NCI-H524 (cell line): ENCODE data around the gene PFKM.

ENCODE experiments used
- DNase-seq, 2 experiments: peaks; one replicate each; lab custom pipeline; 2025; lab: John Stamatoyannopoulos, UW

The PFKM gene

DNA sequence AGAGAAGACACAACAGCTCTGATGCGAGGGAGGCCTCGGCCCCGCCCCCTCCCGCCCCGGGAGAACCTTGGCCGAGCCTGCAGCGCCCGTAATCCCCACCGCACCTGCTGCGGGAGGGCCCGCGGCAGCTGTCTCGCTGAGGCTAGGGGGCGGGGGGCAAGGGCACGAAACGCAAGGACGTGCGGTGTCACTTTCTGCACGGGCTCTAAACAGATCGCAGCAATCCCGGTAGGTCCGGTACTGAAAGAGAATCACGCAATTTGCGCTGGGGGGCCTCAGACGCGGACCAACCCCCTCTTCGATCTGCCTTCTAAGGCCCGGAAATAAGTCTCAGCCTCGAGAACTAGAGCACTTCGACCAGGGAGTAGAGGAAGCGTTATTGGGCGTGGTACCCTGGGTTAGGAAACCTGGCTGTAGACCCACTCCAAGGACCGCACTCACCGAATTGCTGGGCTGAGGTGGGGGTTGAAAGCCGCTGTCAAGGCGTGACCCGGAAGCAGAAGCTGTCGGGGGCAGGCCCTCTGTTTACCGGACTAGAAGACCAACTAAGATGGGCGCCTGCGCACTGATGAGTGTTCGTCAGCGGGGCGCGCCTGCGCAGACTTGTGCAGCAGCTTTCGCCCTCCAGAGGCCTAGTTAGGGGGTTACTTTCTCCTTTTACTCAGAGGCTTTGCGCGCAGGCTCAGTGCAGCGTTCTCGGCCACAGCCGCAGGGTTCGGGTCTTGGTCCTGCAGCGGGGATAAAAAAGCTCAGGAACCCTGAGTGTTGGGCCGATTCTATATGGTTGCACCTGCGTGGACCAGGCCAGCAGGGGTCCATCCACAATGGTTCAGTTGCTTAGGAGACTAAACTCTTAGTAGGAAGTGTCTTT is 38.1 kb downstream of the PFKM start, which contains the start of gene ASB8:
Gene ASB8 (minus strand): TSS at position 498 of the 871 bp plus-strand sequence. CDS start 4,019 bp downstream, outside the sequence.
- DNase-seq: peak; percentile 93 to 98

DNA sequence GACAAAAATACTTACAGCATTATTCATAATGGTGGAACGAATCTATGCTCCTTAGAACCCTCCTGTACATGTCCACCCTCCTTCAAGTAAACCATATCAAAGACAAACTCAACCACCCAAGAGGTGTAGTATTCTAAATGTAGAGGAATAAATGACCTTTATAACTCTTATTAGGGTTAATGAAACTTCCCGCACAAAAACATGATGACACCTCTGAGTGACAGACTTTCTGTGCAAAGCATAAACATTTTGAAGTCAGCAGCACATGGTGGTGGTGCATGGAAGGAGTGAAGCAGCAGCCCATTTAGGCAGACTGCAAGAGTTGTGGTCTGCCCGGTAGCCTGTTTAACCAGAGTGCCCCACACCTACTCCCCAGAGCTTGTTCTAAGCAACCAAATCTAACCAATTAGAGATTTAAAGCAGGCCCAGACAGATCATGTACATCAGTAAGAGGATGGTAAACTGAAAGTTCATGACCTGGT is 38.8 kb downstream of the PFKM start:
- no peak for DNase-seq

DNA sequence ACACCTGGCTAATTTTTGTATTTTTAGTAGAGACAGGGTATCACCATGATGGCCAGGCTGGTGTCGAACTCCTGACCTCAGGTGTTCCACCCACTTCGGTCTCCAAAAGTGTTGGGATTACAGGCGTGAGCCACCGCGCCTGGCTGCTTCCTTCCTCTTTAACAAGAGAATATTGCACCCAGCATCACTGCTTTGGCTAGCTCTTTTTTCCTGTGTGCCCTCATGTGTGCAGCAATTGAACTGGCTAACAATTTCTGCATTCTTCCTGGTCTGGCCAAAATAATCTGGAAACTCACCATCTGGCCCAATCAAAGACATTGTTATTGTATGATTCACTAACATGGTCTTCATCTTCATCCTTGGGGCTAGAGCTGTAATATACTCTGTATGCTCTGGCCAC is 40.9 kb downstream of the PFKM start:
- DNase-seq: no peak

DNA sequence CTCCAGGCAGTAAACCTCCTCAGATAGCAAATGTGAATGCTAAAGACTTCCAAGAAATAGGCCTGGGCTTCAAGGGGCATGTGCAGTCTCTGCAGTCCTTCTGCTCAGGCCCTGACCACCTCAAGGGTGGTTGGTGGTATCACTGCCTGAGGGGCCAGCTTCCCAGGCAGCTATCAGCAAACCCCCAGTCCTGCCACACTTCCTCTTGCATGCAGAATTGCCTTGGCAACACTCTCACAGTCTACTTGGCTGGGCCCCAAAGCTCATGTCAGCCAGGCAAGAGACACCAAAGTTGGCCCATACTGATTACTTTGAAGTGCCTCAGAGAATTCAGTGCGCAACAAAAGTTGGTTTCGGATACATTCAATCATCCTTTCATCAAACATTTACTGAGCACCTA is 41.6 kb downstream of the PFKM start:
- no peak for DNase-seq

DNA sequence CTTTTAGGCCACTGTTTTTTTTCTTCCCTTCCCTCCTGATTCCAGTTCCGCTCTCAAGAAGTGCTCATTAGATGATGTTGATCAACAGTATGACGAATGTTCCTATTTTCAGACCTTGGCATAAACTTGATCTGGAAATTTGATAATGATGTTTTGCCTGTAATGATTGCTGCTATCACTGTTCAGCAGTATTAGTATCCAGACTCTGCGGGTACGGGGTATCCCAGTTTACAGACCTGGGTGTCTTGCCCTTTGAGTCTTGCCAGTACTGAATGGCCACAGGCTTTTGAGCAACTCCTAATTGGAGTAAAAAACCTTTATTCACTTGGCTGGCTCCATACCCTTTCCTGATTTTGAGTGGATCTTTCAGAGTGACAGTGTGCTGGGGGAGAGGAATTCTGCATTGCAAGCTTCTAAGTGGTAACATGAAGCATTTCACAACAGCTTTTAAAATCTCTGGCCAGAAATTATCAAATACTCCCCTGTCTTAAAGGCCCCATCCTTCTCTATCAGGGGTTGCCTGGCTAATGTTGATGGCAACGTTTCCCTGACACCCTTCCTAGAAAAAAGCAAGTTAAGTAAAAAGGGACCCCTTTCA is 44.1 kb downstream of the PFKM start:
- no peak for DNase-seq

DNA sequence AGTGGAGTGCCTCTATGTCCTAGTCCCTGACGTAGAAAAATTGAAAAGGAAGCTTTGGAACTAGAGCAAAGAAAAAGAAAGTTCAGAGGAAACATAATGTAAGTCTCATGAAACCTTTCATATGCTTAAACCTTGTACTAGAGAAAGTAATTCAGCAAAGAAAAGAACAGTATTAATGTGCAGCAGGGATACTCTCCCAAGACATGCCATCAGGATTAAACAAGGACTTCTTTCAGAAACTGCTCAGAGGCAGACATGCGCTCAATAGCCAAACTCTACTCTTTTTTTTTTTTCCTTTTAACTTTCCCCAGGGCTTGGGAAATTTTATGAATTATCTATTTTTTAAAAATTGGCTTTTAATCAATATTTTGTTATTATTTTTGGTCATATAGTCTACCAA is 45.3 kb downstream of the PFKM start:
- no peak for DNase-seq

DNA sequence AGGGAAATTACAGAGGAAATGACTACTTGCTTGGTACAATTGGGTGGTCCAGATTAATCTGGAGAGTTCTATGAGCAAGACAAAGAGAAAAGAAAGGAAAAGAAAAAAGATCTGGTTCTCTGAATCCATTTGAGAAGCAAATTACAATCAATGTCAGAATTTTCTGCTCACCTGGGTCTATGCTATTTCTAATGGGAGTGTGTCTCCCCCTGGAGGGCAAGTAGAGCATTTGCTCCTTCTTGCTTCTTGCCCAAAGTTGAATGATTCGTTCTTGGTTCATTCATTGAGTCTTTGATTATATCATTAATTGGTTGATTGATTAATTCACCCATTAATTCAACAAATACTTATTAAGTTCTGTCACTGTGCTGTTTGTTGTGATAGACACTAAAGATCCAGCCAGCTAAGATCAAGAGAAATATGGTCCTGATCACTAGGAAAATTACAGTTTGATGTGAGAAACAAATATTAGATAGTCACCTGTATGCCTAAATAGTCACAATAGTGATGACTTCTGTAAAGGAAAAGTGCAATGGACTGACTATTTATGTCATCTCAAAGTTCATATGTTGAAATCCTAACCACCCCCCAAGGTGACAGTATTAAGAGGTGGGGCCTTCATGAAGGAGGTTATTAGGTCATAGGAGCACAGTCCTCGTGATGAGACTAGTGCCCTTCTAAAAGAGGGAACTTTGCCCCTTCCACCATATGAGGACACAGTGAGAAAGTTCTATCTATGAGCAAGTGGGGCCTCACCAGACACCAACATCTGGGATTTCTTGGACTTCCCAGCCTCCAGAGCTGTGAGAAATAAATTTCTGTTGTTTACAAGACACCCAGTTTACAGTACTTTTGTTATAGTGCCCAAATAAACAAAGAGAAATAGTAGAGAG is 46.2 kb downstream of the PFKM start:
- peak in 1 of 2 experiments; percentile 55 for DNase-seq

DNA sequence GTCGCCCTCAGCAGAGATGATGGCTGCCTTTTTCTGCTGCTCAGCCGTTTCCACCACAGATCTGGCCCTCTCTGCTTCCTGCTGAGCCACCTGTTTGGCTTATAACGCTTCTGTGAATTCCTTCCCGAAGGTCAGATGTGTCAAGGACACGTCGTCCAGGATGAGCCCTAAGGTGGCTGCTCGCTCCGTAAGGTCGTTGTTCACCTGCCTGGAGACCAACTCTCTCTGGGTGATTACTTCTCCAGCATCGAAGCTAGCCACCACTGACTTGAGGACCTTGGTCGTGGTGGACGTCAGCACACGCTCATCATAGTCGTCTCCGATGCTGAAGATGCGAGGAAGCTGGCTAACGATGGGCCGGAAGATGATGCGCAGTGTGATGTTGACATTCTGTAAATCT is 49.8 kb downstream of the PFKM start:
- no peak for DNase-seq

DNA sequence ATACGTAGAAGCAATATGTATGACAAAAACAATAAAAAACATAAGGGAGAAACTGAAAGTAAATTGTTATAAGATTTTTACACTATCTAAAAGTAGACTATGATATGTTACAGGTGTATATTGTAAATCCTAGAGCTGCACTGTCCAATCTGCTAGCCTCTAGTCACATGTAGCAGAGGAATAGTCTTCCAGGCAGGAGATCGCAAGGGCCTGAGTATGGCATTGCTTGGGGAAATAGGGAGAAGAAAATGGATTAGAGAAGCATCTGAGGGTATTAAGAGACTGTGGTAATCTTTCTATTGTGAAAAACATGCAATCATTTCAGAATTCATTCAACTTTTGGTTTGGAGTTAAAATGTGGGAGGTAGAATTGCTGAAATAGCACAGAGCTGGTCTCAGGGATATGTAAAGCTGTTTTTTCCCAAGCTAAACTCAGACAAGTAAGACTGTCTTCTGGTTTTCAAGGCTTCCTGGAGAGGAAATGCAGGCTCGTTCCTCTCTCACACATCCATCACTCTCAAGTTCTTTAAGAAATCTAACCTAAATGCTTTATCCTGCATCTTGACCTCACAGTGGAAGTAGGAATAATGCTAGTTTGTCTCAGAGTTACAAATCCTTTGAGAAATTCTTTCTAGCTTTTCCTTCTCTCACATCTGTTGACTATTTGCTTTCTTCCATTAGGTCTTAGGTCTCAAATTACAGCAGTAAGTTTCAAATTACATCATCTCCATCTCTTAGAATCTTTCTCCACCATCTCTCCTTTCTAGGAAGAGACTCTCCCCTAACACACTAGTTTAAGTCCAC is 56.7 kb downstream of the PFKM start:
- peak in 1 of 2 experiments; percentile 61 for DNase-seq

DNA sequence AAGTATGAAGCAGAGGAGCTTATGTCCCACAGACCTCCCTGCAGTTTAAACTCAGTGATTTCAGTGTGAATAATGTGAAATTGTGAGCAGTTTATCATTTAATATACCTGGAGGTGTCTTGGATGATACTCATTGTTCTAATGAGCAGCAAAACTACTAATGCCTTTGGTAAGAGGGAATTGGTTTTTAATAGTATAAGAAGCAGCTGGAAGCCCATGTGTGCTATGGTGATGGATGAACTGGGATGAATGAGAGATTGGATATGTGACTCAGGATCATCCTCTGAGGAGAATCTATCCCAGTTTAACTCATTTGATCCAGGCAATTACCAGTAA is 57.2 kb downstream of the PFKM start:
- peak in 1 of 2 experiments; percentile 61 for DNase-seq

DNA sequence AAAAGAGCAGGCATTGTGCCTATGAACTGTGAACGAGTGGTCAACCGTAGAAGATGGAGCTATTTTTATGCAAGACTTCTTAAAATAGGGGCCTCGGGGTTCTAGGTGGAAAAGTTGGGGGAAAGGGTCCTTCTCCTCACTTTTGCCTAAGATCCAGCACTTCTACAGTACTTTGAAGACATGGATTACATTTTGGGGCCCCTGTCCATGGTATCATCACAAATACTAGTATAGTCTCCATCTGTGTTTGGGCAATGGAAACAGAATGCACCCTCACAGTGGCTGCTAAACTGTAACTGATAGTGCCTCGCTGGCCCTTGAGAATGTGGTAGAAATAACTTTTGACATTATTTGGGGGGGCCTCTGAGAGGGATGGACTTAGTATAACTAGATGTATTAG is 58.8 kb downstream of the PFKM start:
- no peak for DNase-seq

DNA sequence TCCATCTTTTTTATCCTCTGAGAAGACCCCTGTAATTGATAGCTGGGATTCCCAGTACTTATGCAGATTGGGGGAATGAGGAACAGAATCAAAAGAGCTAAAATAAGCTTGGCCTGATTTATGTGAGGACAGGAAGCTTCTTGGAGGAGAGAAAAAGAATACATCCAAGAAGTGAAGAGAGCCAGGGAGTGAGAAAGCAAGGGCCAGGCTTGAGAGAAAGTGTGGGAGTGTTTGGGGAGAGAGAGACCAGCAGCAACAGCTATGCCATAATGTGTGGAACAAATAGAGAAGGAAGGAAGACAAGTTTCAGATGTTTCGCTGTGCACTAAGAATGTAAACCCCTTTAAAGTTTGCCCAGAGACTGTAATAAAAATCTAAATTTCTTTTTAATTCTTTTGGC is 60.3 kb downstream of the PFKM start:
- no peak for DNase-seq

DNA sequence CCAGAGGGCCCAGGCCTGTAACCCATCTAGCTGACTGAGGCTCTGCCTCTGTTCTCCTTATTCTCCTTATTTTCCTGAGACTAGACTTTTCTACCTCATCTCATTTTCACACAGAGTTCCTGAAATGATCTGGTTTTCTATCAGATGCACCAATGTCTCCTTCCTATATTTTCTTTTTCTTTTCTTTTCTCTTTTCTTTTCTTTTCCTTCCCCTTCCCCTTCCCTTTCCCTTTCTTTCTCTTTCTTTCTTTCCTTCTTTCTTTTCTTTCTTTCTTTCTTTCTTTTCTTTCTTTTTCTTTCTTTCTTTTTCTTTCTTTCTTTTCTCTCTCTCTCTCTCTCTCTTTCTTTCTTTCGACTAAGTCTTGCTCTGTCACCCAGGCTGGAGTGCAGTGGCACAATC is 61.3 kb downstream of the PFKM start:
- DNase-seq: no peak

DNA sequence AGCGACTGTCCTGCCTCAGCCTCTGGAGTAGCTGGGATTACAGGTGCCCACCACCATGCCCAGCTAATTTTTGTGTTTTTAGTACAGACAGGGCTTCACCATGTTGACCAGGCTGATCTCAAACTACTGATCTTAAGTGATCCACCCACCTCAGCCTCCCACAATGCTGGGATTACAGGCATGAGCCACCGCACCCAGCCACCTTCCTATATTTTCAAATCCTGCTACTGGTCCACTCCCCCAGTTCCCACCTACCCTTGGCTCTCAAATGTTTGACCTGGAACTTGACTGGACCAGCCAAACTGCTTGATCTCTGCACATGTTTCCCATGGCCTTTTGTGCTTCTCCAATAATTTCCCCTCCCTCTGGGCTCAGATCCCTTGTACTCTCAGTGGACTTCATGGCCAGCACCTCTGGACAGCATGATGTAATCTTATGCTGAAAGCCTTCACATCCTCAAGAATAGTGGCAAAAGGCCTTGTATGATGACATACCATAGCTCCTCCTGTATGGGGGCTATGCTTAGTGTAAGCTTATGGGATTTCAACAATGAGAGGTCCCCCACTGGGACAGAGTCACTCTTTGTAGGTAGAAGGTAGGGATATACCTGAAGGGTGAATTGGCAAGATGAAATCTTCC is 61.8 kb downstream of the PFKM start:
- DNase-seq: no peak

DNA sequence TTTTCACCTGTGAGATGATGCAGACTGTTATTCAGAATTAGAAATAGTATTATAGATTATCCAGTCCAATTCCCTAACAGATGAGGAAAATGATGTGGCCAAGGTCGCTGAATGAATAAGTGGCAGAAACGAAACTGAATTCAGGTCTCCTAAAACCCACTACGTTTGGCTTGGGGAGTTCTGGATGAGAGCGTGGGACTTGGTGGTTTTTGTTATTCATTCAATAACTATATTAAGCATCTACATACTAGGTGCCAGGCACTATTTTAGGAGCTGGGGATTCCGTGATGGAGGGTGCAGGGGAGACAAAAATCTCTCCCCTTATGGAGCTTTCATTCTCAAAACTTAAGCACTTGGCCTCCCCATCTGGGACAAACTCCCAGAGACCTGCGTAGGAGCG is 63.5 kb downstream of the PFKM start:
- no peak for DNase-seq

DNA sequence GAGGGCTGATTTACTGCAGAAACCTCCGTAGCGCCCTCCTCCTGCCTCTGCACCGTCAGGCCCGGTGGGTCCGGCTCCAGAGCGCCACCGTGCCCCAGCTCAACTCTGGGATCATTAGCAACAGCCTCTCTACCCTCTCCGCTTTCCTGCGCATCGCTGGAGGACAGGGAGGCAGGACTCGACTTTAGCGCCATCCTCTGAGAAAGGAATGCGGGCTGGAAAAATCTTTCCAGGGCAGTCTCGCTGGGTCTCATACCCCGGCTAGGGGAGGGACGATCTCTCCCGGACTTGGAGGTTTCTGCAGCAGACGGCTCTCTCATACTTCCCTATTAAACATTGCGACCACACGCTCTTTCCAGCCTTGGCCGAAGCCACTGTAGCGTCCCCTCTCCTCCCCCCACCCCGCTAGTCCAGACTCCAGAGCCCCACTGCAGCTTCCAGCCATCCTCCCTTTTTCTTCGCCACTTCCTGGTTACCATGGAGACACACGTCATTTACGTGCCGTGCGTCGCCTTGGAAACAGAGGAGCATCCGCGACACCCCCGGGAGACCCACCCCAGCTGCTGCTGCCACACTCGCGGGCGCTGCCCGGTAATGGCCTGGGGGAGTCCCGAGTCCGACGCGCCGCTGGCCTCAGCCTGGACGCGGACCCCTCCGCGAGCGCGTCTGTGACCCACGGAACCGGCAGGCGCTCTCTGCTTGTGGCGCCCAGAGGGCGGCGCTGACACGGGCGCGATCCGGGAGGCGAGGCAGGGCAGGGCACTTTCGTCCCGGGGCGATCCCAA is 64.1 kb downstream of the PFKM start, which contains the start of gene CCDC184:
Gene CCDC184 (plus strand): TSS at position 554 of the 785 bp plus-strand sequence. CDS start 479 bp downstream, outside the sequence.
- peak; percentile 91 to 93 for DNase-seq

DNA sequence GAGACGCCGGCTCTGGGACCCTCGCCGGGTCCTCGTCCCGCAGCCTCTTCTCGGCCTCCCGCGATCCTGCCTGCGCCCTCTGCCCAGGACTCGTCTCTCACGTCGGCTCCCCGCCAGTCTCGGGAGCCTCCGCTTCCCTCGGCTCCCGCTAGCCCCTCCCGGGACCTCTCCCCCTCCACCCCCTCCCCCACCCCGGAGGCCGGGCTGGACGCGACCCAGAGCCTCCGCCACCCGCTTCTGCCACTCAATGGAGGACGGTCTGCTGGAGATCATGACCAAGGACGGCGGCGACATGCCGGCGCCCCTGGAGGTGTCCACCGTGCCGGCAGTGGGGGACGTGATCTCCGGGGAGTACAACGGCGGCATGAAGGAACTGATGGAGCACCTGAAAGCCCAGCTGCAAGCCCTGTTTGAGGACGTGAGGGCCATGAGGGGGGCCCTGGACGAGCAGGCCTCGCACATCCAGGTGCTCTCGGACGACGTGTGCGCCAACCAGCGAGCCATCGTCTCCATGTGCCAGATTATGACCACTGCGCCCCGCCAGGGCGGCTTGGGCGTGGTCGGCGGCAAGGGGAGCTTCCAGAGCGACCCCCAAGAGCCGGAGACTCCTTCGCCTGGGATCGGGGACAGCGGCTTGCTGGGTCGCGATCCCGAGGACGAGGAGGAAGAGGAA is 64.8 kb downstream of the PFKM start:
- DNase-seq: no peak

DNA sequence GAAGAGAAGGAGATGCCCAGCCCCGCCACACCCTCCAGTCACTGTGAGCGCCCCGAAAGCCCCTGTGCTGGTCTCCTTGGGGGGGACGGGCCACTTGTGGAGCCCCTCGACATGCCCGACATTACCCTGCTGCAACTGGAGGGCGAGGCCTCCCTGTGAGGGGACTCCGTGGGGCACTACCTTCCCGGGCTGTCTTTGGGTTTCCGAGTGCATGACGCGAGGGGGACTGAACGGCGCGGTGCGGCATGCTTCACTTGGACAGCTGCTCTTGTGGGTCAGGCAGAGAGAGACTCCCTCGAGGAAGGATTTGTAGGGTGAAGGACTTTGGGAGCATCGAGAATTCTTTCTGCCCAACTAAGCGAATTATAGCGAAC is 65.4 kb downstream of the PFKM start:
- DNase-seq: peak in 1 of 2 experiments; percentile 28

DNA sequence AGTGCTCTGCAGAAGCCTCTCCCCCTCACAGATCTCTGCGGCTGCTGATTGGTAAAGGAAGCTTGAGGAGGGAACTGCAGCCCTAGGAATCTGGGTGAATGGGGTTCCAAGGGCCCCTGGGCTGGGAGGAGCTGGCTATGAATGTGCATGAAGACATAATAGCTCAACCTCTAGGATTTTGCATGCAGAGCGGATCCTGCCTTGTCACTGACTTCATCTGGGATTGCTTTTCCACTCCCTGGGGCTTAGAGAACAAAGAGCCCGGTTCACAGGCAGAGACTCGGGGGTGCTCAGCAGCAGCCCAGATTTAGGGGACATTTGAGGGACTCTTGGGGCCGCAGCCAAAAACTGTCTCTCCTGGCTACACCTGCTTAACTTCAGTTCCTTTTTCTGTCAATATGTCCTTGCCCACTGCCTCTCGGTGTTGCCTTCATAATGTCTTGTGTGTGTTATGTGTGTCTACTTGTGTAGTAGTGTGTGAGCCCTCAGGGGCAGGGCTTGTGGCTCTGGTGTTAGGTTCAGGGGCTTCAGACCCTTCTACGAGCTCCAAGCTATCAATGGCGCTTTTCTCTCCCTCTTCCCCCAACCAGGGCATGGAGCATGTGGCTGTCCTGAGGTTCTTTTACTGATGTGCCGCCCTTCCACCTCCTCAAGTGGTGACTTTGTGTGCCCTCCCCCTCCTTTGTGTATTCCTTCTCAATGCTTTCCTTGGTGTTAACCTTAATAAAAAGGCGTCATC is 66.2 kb downstream of the PFKM start:
- peak in 1 of 2 experiments; percentile 5 for DNase-seq
